Gastroesophageal sphincter (tissue), 4 donors: ENCODE data around the gene ACO1. TPM values are rescaled to one million over a fixed set of nuclear protein-coding genes. Genes with fewer than 3 reads are reported as not detected.
A peak's percentile ranks its signal among the peaks of the same experiment; 100 is the strongest.

Experiments used
- ATAC-seq: fragments of 150-250 bp; one replicate; pipeline ENCODE4 v1.9.1; 2016; ENCODE audit warnings: mild to moderate bottlenecking, moderate library complexity
- H3K27ac ChIP-seq, 4 donors: fragments of 200-600 bp; sonication (generic) in 3 of 4; 1 replicate in 3 of 4; 2 replicates in 1 of 4; pipeline ENCODE4 v1.5.1; 2016 to 2019
- H3K27me3 ChIP-seq: fragments of 200-600 bp; sonication (generic); one replicate; pipeline ENCODE4 v1.5.1; 2019
- H3K36me3 ChIP-seq, 2 donors: fragments of 200-600 bp; sonication (generic); one replicate each; pipeline ENCODE4 v1.5.1; 2019; ENCODE audit warnings: control low read depth in 1 of 2
- H3K4me1 ChIP-seq, 3 donors: fragments of 200-600 bp; sonication (generic); 1 replicate in 2 of 3; 2 replicates in 1 of 3; pipeline ENCODE4 v1.5.1; 2016 to 2019; ENCODE audit warnings: control low read depth in 2 of 3
- H3K4me3 ChIP-seq, 2 donors: fragments of 200-600 bp; sonication (generic); one replicate each; pipeline ENCODE4 v1.5.1; 2019; ENCODE audit warnings: mild to moderate bottlenecking in 1 of 2, moderate library complexity in 1 of 2
- H3K9me3 ChIP-seq, 3 donors: fragments of 200-600 bp; sonication (generic); one replicate each; pipeline ENCODE4 v1.5.1; 2017 to 2019; ENCODE audit warnings: control low read depth in 2 of 3
- CTCF ChIP-seq, 4 experiments: fragments of 200-600 bp in 2 of 4; fragments of 450-650 bp in 2 of 4; sonication (generic) in 1 of 4; IDR thresholded peaks; one replicate each; pipeline ENCODE4 v1.5.1; 2017 to 2019; ENCODE audit warnings: antibody characterized with exemption in 4 of 4, mild to moderate bottlenecking in 2 of 4, moderate library complexity in 2 of 4
- EP300 ChIP-seq: sonication (generic); formaldehyde crosslinking; IDR thresholded peaks from one replicate; pipeline ENCODE4 v1.6.1; 2017; ENCODE audit warnings: antibody characterized with exemption, mild to moderate bottlenecking
- POLR2A ChIP-seq, 2 donors: fragments of 450-650 bp; IDR thresholded peaks; one replicate each; pipeline ENCODE4 v1.6.1; 2017; ENCODE audit warnings: antibody characterized with exemption in 2 of 2, mild to moderate bottlenecking in 2 of 2, moderate library complexity in 1 of 2
- POLR2AphosphoS5 ChIP-seq: sonication (generic); formaldehyde crosslinking; IDR thresholded peaks from one replicate; pipeline ENCODE4 v1.6.1; 2017; ENCODE audit warnings: antibody characterized with exemption
- WGBS, 2 donors: methylation state at CpG; one replicate each; pipeline ENCODE4 v1.1.5; 2018; ENCODE audit warnings: low coverage in 1 of 2; 5-methylcytosine and 5-hydroxymethylcytosine counted together
- total RNA-seq, 4 donors: library from RNA; depleted of rRNA; stranded (reverse); fragments of >200 nt; gene quantifications; one replicate each; pipeline ENCODE4 v1.1.0, GENCODE V29; 2016

Gene ACO1
- 10 to 100 TPM; 54.5 to 88.4 (median 80.2) TPM for total RNA-seq

- TF ChIP-seq POLR2AphosphoS5 (peak; percentile 90), POLR2A (IDR thresholded peaks at IDR 0.05) (peak; percentile 81), CTCF (IDR thresholded peaks at IDR 0.05) (peak in 1 of 4 experiments; percentile 42), EP300 (no peak)
- no peaks in the 10 kb centered on the region for H3K36me3 ChIP-seq
- H3K27ac ChIP-seq = peak within 1 kb of the TSS; percentile 54 to 94 (median 88)
- no peaks in the 10 kb centered on the region for H3K9me3 ChIP-seq
- no peaks in the 10 kb centered on the region for H3K27me3 ChIP-seq
- 0% methylated on average over 2 of the region's 73 CpGs; no CpG with 5 or more reads in 1 of the 2 donors for WGBS, 2 donors
- peaks cover 9 to 58% (median 20%) of the 10 kb centered on the region in 3 donors for H3K4me1 ChIP-seq
- peak; percentile 95 for ATAC-seq
- H3K4me3 ChIP-seq = peak within 1 kb of the TSS; percentile 48 to 86
These were observed at the start of gene ACO1 for GRCh38 chr9:32384364-32385151. ACO1 (plus strand) TSS chr9:32384643; CDS start chr9:32405507, 20,864 bp downstream.

- no peaks in the 10 kb centered on the region for H3K27me3 ChIP-seq
- H3K4me1 ChIP-seq = no peaks in the 10 kb centered on the region
- TF ChIP-seq CTCF (IDR thresholded peaks at IDR 0.05) (no peak), EP300 (no peak), POLR2AphosphoS5 (no peak), POLR2A (IDR thresholded peaks at IDR 0.05) (no peak)
- H3K27ac ChIP-seq = no peak overlapping the region
- no peak overlapping the region for H3K4me3 ChIP-seq
- ATAC-seq = no peak
- no peaks in the 10 kb centered on the region for H3K36me3 ChIP-seq
- 86 to 87% methylated on average over 4 to 5 of the region's 6 CpGs for WGBS, 2 donors
- H3K9me3 ChIP-seq = no peaks in the 10 kb centered on the region
These were observed 49.2 kb upstream of the ACO1 start for GRCh38 chr9:32334916-32335895.

- TF ChIP-seq POLR2A (IDR thresholded peaks at IDR 0.05) = no peak
- TF ChIP-seq EP300 = no peak
- TF ChIP-seq CTCF (IDR thresholded peaks at IDR 0.05) = no peak
- no peak for TF ChIP-seq POLR2AphosphoS5
- H3K36me3 ChIP-seq = no peaks in the 10 kb centered on the region
- H3K27me3 ChIP-seq = no peaks in the 10 kb centered on the region
- WGBS, 2 donors = 83 to 87% methylated on average over 2 of the region's 2 CpGs
- H3K4me3 ChIP-seq = no peak overlapping the region
- no peak overlapping the region for H3K27ac ChIP-seq
- H3K4me1 ChIP-seq = no peaks in the 10 kb centered on the region
- no peak for ATAC-seq
- H3K9me3 ChIP-seq = no peaks in the 10 kb centered on the region
These were observed 45.0 kb upstream of the ACO1 start for GRCh38 chr9:32339424-32339823.

GRCh38 chr9:32340361-32340760 is 44.1 kb upstream of the ACO1 start:
- 69 to 71% methylated on average over 2 to 5 of the region's 5 CpGs for WGBS, 2 donors
- H3K9me3 ChIP-seq = no peaks in the 10 kb centered on the region
- H3K4me1 ChIP-seq = no peaks in the 10 kb centered on the region
- TF ChIP-seq POLR2AphosphoS5 (no peak), EP300 (no peak), CTCF (IDR thresholded peaks at IDR 0.05) (no peak), POLR2A (IDR thresholded peaks at IDR 0.05) (no peak)
- no peak for ATAC-seq
- H3K27ac ChIP-seq = no peak overlapping the region
- no peaks in the 10 kb centered on the region for H3K27me3 ChIP-seq
- H3K36me3 ChIP-seq = no peaks in the 10 kb centered on the region
- no peak overlapping the region for H3K4me3 ChIP-seq
